Right lobe of liver (tissue), 4 donors: ENCODE data around the gene RHOXF2.

Experiments used
- CTCF ChIP-seq, 4 donors: fragments of 200-600 bp in 3 of 4; fragments of 450-650 bp in 1 of 4; IDR thresholded peaks; one replicate each; pipeline versions ENCODE4 v1.5.1 to v1.8.0; 2016 to 2022; ENCODE audit warnings: antibody characterized with exemption in 4 of 4, mild to moderate bottlenecking in 2 of 4
- POLR2A ChIP-seq: fragments of 450-650 bp; IDR thresholded peaks from one replicate; pipeline ENCODE4 v1.6.1; 2017; ENCODE audit warnings: antibody characterized with exemption, mild to moderate bottlenecking
- donor health status: DM: no; HTN: no; CAD: no.
- donor health status: DM: no; HTN: no; CAD: no.
- donor health status: DM: no; HTN: yes; CAD: no.

GRCh38 chrX:120136840-120137239 is 21.6 kb upstream of the RHOXF2 start:
- no peak for TF ChIP-seq POLR2A
- TF ChIP-seq CTCF (IDR thresholded peaks at IDR 0.05): no peak
